Neural cell (in vitro differentiated cells): ENCODE data around the gene LEO1. TPM values are rescaled to one million over a fixed set of nuclear protein-coding genes. Genes with fewer than 3 reads are reported as not detected.

Experiments
- H2AFZ ChIP-seq: fragments of 200-600, 300-800 bp; sonication (generic), shearing (Covaris generic); 2 replicates; pipeline ENCODE4 v1.6.0; 2014; ENCODE audit warnings: low read depth, mild to moderate bottlenecking, antibody characterized with exemption, low read length, moderate library complexity
- H3F3A ChIP-seq: fragments of 200-600 bp; shearing (Covaris generic); 2 replicates; pipeline ENCODE4 v1.6.1; 2016; ENCODE audit warnings: mild to moderate bottlenecking, moderate library complexity, mixed read lengths, antibody characterized with exemption, low read length; ENCODE audit not compliant: insufficient read depth, poor library complexity, severe bottlenecking
- H3K27ac ChIP-seq: fragments of 200-600, 300-800 bp; sonication (generic), shearing (Covaris generic); 2 replicates; pipeline ENCODE4 v1.5.1; 2014; ENCODE audit warnings: mild to moderate bottlenecking, low read length, moderate library complexity
- H3K27me3 ChIP-seq: fragments of 300-800, 200-600 bp; sonication (generic), shearing (Covaris generic); 2 replicates; pipeline ENCODE4 v1.6.0; 2014; ENCODE audit warnings: mild to moderate bottlenecking, low read depth, low read length, moderate library complexity; ENCODE audit not compliant: insufficient read depth
- H3K36me3 ChIP-seq: fragments of 300-800, 200-600 bp; sonication (generic), shearing (Covaris generic); 2 replicates; pipeline ENCODE4 v1.5.1; 2014; ENCODE audit warnings: mild to moderate bottlenecking, antibody characterized with exemption, low read length, moderate library complexity; ENCODE audit not compliant: insufficient read depth
- H3K4me2 ChIP-seq: fragments of 300-800, 200-600 bp; sonication (generic), shearing (Covaris generic); 2 replicates; pipeline ENCODE4 v1.6.0; 2014; ENCODE audit warnings: mild to moderate bottlenecking, low read length
- H3K4me3 ChIP-seq: fragments of 300-800, 200-600 bp; sonication (generic), shearing (Covaris generic); 2 replicates; pipeline ENCODE4 v1.5.1; 2014; ENCODE audit warnings: mild to moderate bottlenecking, low read length, moderate library complexity
- H3K79me2 ChIP-seq: fragments of 200-600 bp; shearing (Covaris generic); replicated peaks from 2 replicates; pipeline ENCODE4 v1.6.0; 2014; ENCODE audit warnings: mild to moderate bottlenecking, low read length, moderate library complexity; ENCODE audit not compliant: insufficient read depth
- H3K9ac ChIP-seq: fragments of 300-800, 200-600 bp; sonication (generic), shearing (Covaris generic); 2 replicates; pipeline ENCODE4 v1.6.1; 2016; ENCODE audit warnings: mild to moderate bottlenecking, low read length, mixed read lengths
- H3K9me2 ChIP-seq: fragments of 200-600 bp; shearing (Covaris generic); 2 replicates; pipeline ENCODE4 v1.6.1; 2016; ENCODE audit warnings: mild to moderate bottlenecking, low read length, mixed read lengths; ENCODE audit not compliant: insufficient read depth
- H3K9me3 ChIP-seq: fragments of 200-600, 300-800 bp; sonication (generic), shearing (Covaris generic); 2 replicates; pipeline ENCODE4 v1.6.1; 2016; ENCODE audit warnings: mild to moderate bottlenecking, mixed run types, low read length, moderate library complexity, mixed read lengths
- H4K20me1 ChIP-seq: fragments of 200-600 bp; shearing (Covaris generic); 2 replicates; pipeline ENCODE4 v1.6.1; 2016; ENCODE audit warnings: mild to moderate bottlenecking, mixed run types; ENCODE audit not compliant: insufficient read depth
- CTCF ChIP-seq: fragments of 450-650 bp; IDR thresholded peaks from 2 replicates; pipeline ENCODE4 v1.5.1; 2014; ENCODE audit warnings: antibody characterized with exemption, mild to moderate bottlenecking, moderate library complexity; ENCODE audit not compliant: poor library complexity, severe bottlenecking
- EP300 ChIP-seq: fragments of 450-650 bp; conservative IDR thresholded peaks from 2 replicates; pipeline ENCODE4 v1.6.1; 2014; ENCODE audit warnings: antibody characterized with exemption, mild to moderate bottlenecking, moderate library complexity; ENCODE audit not compliant: poor library complexity, severe bottlenecking
- EZH2 ChIP-seq: fragments of 200-600, 300-800 bp; shearing (Covaris generic), sonication (generic); IDR thresholded peaks from 2 replicates; pipeline ENCODE4 v1.6.1; 2014; ENCODE audit warnings: antibody characterized with exemption, low read length, borderline replicate concordance, mild to moderate bottlenecking; ENCODE audit not compliant: insufficient read depth, poor library complexity, severe bottlenecking
- MXI1 ChIP-seq: fragments of 450-650 bp; conservative IDR thresholded peaks from 2 replicates; pipeline ENCODE4 v1.6.1; 2014; ENCODE audit warnings: antibody characterized with exemption, mild to moderate bottlenecking; ENCODE audit not compliant: poor library complexity, severe bottlenecking
- POLR2AphosphoS5 ChIP-seq: IDR thresholded peaks from 2 replicates; pipeline ENCODE4 v1.6.1; 2012
- RAD21 ChIP-seq: fragments of 450-650 bp; conservative IDR thresholded peaks from 2 replicates; pipeline ENCODE4 v1.6.1; 2014; ENCODE audit warnings: antibody characterized with exemption, mild to moderate bottlenecking, moderate library complexity
- SMC3 ChIP-seq: fragments of 450-650 bp; conservative IDR thresholded peaks from 2 replicates; pipeline ENCODE4 v1.6.1; 2014; ENCODE audit warnings: antibody characterized with exemption, mild to moderate bottlenecking, moderate library complexity; ENCODE audit not compliant: poor library complexity
- TAF1 ChIP-seq: IDR thresholded peaks from 2 replicates; pipeline ENCODE4 v1.6.1; 2012; ENCODE audit warnings: low read depth
- polyA plus RNA-seq: library from polyadenylated mRNA; depleted of rRNA; stranded (reverse); fragments of >200 nt; gene quantifications from 2 replicates; pipeline ENCODE4 v1.2.3, GENCODE V29; 2014
- TF ChIP-seq, protein P1 (sequence below): IDR thresholded peaks from 2 replicates; pipeline ENCODE4 v1.6.1; 2012; ENCODE audit warnings: borderline replicate concordance

Gene LEO1
- polyA plus RNA-seq, 1 donor from 2014 or later, result 30.3 TPM

DNA sequence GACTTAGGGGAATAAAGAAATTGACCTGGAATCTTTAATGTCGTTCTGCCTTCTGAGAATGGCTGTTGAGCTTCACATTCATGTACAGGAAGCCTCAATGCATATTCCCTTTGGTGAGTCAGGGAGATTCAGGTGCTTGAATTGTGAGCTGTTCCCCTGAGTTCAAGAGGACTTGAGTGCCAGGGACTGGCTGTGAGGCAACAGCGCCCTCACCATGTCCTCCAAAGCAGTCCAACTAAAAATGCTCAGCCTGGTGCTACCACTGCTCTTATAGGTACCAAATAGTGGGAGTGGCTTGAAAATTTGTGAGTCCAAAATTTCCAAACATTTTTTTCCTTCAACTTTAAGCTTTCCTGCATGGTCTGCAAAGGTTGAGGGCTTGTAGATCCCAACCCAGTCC is 54.1 kb downstream of the LEO1 start:
- Histone ChIP-seq H3F3A (no peaks in the 10 kb centered on the region), H3K4me2 (no peak overlapping the region)

DNA sequence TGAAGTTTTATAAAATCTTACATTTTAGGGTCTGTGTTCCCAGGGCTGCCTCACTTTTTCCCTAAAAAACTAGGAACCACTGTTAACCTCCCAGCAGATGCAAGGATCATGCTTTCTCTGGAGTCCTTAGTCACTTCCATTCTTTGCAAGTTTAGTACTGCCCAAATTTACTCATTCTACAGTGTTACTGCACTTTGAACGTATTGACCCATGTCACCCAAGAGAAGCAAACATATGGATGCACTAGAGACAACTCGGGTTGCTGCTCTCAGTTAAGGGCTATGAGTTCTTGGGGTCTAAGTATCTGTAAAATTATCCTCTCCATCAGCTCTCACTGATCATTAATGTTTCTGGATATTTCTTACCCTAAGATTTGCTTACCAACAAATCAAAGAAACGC is 59.0 kb downstream of the LEO1 start:
- no peak overlapping the region for H3K4me3 ChIP-seq
- no peaks in the 10 kb centered on the region for H3K9me2 ChIP-seq
- no peaks in the 10 kb centered on the region for H3K79me2 ChIP-seq
- no peak overlapping the region for H2AFZ ChIP-seq
- no peaks in the 10 kb centered on the region for H4K20me1 ChIP-seq
- TF ChIP-seq RAD21, result no peak
- TF ChIP-seq SMC3, result no peak
- TF ChIP-seq TAF1, result no peak
- TF ChIP-seq, protein P1, sequence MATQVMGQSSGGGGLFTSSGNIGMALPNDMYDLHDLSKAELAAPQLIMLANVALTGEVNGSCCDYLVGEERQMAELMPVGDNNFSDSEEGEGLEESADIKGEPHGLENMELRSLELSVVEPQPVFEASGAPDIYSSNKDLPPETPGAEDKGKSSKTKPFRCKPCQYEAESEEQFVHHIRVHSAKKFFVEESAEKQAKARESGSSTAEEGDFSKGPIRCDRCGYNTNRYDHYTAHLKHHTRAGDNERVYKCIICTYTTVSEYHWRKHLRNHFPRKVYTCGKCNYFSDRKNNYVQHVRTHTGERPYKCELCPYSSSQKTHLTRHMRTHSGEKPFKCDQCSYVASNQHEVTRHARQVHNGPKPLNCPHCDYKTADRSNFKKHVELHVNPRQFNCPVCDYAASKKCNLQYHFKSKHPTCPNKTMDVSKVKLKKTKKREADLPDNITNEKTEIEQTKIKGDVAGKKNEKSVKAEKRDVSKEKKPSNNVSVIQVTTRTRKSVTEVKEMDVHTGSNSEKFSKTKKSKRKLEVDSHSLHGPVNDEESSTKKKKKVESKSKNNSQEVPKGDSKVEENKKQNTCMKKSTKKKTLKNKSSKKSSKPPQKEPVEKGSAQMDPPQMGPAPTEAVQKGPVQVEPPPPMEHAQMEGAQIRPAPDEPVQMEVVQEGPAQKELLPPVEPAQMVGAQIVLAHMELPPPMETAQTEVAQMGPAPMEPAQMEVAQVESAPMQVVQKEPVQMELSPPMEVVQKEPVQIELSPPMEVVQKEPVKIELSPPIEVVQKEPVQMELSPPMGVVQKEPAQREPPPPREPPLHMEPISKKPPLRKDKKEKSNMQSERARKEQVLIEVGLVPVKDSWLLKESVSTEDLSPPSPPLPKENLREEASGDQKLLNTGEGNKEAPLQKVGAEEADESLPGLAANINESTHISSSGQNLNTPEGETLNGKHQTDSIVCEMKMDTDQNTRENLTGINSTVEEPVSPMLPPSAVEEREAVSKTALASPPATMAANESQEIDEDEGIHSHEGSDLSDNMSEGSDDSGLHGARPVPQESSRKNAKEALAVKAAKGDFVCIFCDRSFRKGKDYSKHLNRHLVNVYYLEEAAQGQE, result no peak
- no peak for TF ChIP-seq EP300
- TF ChIP-seq MXI1, result no peak
- TF ChIP-seq EZH2, result no peak
- no peaks in the 10 kb centered on the region for H3K36me3 ChIP-seq
- no peak overlapping the region for H3K4me2 ChIP-seq
- H3K27me3 ChIP-seq, result no peaks in the 10 kb centered on the region
- no peak overlapping the region for H3K27ac ChIP-seq
- H3F3A ChIP-seq, result no peaks in the 10 kb centered on the region
- H3K9ac ChIP-seq, result no peak overlapping the region
- no peaks in the 10 kb centered on the region for H3K9me3 ChIP-seq

More for the DNA sequence above, 54.1 kb downstream of the LEO1 start:
- Histone ChIP-seq H3K4me3 (no peak overlapping the region), H3K9me3 (no peaks in the 10 kb centered on the region), H3K9ac (no peak overlapping the region), H3K79me2 (no peaks in the 10 kb centered on the region), H3K27ac (no peak overlapping the region), H3K36me3 (no peaks in the 10 kb centered on the region), H2AFZ (no peak overlapping the region), H3K27me3 (no peaks in the 10 kb centered on the region), H3K9me2 (no peaks in the 10 kb centered on the region), H4K20me1 (no peaks in the 10 kb centered on the region)
- TF ChIP-seq POLR2AphosphoS5, result no peak
- no peak for TF ChIP-seq TAF1
- no peak for TF ChIP-seq EZH2
- no peak for TF ChIP-seq RAD21
- TF ChIP-seq MXI1, result no peak
- no peak for TF ChIP-seq EP300
- no peak for TF ChIP-seq SMC3
- TF ChIP-seq, protein P1, result no peak
- no peak for TF ChIP-seq CTCF
